GM19035 (cell line): ENCODE data around the gene LIMCH1.
"Not testable (repeated sequence)": the region's sequence is repeated elsewhere in the genome, so short reads cannot be mapped to it uniquely, and the experiment has no call there.

Experiments
- ATAC-seq: cut with Tn5 transposase; IDR thresholded peaks from one replicate; pipeline ENCODE4 v1.9.1; 2021; ENCODE audit not compliant: unreplicated experiment

Gene LIMCH1

DNA sequence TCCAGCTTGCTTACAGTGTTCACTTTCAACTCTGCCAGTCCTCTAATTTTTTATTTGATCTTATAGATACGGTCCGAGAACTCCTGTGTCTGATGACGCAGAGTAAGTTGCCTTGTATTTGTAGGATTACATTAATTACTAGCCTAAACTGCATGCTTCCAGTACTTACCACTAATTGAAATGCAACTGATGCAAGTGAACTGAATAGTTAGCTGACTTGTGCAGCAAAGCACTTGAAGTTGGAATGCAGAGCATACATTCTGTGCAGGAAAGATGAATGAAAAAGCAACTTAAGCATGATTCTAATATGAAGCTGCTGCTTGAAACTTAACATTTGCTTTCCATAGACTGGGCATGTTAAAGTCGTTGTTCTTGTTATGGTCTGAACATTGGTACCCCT lies 100.9 kb downstream of the LIMCH1 start:
- no peak for ATAC-seq

DNA sequence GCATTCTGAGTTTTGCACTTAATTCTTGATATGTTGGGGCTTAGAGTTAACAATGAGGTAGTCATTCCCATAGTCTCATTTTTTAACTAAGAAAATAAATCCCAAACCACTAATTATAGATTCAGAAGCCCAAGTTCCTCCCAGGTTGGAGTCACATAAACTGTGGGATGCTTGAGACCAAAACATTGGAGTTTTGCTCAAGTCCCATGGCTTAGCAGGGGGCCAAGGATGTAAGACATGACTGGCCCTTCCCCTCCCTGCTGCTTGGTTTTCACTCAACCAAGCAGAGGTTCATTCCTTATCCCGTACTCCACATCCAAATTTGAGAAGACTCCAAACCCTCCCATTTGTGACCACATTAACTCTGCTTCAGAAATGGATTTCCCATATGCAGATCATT lies 101.3 kb downstream of the LIMCH1 start:
- no peak for ATAC-seq

DNA sequence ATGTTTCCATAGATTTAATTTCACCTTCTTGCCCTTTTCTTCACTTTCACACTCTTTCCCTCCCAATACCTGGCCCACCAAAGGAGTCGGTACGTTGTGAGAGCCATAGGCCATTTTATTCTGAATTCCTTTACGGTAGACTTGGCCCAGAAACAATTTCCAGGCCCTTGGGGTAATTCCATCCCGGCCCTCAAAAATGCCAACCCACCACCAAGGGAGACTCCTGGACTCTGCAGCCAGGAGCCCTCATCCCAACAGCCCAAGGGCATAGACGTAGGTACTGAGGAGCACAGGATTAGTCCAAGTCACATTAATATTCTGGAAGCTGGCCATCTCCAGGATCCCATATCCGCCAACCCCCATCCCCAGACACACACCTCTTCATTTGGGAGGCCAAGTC lies 102.9 kb downstream of the LIMCH1 start:
- no peak for ATAC-seq

DNA sequence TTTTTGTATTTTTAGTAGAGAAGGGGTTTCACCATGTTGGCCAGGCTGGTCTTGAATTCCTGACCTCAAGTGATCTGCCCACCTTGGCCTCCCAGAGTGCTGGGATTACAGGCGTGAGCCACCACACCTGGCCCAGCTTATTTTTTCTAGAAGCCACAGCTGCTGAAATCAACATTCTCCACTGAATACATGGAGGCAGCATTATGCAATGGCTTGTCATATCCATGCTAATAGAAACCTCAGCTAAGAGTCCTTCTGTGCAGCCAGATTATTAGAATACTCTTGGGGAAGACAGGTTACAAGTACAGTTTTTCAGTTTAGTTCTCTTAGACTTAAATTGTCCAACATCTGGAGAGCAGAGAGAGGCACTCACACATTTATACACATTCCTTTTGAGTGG lies 104.8 kb downstream of the LIMCH1 start:
- not testable (repeated sequence) for ATAC-seq

DNA sequence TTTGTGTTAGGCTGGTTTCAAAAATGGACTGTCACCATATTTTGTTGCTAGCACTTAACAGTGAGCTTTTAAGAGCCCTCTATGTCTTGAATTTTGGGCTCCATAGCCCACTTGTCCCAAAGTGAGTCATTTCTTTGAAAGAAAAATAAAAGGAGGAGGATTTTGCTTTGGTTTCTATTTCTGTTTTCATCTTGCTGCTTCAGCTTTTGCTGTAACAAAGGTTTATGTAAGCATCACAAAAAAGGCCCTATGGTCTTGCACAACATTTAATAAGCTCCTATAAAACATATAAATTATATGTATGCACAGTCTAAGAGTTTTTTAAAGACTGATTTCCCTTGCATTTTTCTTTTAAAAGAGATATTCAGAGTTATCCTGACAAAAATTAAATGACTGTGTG lies 105.4 kb downstream of the LIMCH1 start:
- ATAC-seq, result no peak

DNA sequence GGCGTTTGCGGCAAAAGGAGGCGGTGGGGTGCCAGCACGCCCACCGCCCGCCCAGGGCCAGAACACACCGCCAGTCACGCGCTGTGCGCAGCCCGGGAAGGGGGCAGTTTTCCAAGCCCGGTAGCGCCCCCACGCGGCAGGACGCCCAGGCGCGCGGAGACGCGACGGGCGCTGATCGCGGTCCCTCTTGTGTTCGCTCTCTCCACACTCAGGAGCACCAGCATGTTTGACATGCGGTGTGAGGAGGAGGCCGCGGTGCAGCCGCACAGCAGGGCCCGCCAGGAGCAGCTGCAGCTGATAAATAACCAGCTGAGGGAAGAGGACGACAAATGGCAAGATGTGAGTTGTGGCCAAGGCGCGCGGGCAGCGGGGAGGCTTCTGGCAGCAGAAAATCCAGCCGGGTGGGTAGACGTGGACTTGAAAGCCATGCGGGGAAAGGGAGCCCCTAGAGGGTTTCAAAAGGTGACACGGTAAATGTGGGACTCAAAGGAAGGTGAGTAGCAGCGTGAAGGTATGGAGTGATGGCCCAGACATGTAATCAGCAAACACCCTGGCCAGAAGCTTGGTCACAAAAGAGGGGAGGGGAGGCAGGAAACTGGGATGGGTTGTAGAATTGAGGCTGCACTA lies 106.4 kb downstream of the LIMCH1 start:
- ATAC-seq, result no peak

DNA sequence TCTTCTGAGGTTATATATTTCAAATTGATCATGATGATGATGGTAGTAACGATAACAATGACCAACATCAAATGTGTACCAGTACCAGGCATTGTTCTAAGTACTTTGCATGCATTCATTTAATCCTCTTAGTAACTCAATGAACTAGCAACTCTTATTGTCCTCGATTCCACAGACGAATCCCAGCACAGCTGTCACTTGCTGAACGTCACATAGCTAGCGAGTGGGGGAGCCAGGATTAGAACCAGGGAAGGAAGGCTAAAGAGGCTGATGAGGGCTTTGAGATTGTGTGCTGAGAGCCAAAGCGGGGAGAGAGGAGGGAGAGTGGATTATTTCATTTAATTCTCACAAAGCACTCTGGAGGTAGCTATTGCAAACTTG lies 106.9 kb downstream of the LIMCH1 start:
- no peak for ATAC-seq

DNA sequence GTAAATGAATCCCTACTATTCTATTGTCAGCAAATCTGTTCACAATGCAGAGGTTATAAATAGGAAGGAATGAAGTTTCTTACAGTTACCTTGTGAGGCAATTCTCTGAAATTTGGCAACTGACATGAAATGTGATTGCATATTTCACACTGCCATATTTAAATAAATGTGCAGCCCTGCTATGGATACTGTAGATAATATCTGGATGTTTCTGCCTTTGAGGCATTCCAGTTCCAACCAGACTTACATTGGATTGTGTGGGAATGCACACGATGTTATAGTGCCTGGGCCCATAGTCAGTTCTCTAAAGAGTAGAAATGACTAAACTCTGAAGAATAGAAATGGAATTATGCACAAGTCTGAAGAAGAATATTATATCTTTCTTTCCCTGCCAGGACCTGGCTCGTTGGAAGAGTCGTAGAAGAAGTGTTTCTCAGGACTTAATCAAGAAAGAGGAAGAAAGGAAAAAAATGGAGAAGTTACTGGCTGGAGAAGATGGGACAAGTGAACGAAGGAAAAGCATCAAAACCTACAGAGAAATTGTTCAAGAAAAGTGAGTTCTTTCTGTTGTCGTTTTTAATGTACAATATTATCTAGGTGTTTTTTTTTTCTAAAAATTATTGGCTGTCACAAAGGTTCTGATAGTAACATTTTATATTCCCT lies 107.9 kb downstream of the LIMCH1 start:
- no peak for ATAC-seq

DNA sequence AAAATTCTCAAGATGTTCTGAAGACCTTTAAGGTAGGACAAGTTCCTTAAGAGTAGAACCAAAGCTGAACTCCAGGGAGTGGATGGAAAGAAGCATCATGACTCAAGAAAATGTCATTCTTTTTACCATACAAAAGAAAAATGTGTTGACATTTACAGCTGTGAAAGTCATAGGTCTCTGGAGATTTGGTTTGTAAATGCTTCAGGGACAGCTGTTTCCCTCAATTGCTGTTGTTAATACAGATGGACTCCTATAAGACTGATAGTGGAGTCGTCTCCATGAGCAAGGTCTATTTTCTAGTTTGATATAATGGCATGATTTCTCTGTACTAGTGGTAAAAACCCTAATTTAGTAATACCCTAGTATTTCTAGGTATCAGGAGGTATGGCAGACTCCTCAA lies 108.9 kb downstream of the LIMCH1 start:
- ATAC-seq, result no peak

DNA sequence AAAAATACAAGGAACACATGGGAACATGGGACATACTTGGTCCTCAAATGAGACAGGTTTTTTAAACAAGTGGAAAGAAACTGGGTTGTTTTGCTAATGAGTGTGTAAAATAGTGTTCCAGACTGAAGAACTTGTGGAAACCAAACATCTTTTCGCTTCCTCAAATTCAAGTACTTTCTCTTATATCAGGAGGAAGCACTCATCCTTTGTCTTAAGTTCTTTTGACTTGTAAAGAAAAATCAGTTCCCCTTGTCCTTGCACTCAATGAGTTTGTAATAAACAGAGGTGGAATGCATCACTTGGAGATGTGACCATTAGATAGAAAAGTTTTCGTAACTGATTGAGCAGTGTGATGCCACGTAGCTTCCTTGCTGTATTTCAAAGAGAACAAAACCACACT lies 109.4 kb downstream of the LIMCH1 start:
- no peak for ATAC-seq

DNA sequence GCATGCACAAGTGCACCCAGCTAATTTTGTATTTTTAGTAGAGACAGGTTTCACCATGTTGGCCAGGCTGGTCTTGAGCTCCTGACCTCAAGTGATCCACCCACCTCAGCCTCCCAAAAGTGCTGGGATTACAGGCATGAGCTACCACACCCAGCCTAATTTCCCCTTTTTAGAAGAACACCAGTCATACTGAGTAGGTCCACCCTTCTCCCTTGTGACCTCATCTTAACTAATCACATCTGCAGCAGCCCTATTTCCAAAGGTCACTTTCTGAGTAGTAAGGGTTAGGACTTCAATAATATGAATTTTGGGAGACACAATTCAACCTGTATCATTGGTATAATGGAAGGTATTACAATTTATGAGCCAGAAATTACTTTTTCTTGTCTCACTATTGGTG lies 113.2 kb downstream of the LIMCH1 start:
- not testable (repeated sequence) for ATAC-seq

DNA sequence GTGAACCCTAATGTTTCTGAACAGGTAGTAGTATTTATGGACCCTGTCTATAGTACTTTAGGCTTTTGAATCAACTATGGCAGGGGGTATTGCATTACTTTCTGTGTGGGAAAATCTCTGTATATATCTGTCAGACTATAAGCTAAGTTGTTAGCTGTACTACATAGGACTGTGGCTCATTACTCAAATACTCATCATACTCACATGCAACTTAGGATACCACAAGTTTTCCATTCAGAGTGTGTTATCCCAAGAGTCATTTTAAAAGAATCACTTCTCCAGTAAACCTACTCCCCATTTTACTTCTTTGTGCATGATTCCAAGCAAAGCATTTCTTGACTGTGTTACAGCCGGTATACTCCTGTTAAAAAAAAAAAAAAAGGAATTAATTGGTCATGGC lies 115.0 kb downstream of the LIMCH1 start:
- no peak for ATAC-seq

DNA sequence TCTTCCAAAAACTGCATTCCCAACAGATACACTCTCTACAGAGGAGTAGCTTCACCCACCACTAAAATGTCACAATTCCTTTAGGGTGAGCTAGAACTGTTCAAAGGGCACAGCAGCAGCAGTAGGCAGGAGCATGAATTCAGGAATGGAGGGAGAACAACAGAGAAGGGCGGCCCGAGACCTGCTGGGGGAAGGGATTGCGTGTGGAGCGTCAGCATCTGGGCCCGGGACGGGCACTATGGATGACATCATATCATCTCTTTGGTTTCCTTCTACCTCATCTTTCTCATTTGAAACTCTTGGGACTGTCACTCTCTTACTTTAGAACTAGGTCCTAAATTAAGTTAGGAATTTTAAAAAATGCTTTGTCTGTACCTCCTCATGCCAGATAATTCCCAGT lies 115.6 kb downstream of the LIMCH1 start:
- no peak for ATAC-seq

DNA sequence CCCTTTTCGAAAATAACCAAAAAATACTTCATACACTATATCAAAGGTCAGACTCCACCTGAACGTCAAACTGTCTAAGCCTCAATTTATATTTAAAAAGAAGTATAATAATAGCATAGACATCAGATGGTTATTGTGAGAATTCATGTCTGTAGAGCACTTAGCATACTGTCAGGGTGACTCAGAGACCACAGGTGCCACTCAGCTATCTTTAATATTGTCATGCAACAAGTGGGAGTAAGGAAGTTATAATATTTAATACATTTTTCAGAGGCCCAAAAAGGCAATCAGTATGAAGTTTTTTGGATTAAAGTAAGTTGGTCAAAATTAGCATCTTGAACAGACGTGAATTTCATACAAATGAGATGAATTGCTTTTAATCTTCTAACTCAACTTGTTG lies 117.2 kb downstream of the LIMCH1 start:
- no peak for ATAC-seq

DNA sequence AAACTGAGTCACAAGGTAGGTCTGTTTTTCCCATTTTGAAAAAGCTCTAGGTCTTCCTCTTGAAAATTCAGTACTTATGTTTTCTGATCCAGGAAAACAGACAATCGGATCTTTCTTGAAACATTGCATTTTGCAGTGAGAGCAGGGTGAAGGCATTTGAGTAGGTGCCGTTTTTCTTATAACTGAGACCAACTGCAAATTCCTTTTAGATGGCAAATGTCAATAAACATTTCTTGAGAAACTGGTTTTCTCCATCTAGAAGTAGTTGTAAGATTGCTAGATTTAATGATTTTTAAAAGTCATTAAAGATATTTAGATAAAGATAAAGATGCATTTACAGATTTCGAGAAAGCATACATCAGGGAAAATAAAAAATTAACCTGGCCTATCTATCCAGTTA lies 118.1 kb downstream of the LIMCH1 start:
- ATAC-seq, result no peak

DNA sequence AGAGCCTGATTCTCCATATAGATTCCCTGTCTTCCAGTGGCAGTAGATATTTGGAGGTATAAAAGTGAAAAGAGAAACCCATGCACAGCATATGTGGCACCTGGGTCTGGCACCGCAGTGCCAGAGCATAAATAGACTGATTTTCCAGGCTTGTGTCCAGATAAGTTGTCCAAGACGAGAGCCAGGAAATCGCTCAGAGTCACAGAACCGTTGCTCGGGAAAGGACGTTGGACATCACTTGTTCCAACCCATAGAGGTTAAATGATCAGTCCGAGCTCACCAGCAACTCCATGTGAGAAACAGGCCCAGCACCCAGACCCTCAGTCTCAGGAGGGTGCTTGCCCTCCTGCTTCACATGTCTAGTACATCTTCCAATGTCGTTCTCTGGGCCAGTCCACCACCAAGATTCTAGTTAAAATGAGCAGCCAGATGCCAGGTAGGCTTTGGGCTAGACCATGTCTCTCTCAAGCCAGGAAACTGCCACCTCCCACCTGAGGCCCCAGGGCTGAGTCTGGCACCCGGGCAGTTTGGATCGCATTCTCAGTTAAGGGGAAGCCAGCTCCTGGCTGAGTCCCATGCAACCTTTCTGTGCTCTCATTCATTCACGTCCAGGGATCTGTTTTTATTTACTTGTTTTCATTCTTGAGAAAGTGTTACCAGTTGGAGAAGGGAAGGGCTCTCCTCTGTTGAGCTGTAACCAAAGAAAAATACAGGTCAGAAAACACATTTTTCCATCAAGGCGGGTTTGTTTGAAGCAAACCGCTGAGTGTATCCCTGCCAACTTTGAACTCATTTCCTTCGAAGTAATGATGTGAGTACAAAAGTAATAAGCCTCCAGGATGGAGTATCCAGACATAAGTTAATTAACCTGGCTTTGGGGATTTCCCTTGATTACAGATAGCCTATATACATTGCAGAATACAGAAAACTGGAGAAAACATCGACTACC lies 118.9 kb downstream of the LIMCH1 start:
- no peak for ATAC-seq

DNA sequence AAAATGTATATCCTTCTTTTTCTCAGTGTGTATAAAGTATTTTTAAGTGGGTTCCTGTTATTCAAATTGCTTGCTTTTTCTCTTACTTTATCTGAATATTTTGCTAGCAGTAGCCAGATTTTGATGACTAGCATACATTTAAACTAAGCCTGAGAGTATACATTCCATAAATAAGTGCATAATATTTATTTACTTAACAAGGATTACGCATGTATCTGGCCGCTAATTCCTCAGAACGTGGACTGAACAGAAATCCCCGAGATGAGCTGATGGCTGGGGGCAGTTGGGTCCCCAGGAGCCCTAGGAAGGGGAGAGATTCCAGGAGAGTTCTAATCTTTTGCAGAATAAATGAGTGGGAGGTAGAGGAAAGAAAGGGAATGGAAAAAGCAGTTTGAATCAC lies 119.6 kb downstream of the LIMCH1 start:
- no peak for ATAC-seq

DNA sequence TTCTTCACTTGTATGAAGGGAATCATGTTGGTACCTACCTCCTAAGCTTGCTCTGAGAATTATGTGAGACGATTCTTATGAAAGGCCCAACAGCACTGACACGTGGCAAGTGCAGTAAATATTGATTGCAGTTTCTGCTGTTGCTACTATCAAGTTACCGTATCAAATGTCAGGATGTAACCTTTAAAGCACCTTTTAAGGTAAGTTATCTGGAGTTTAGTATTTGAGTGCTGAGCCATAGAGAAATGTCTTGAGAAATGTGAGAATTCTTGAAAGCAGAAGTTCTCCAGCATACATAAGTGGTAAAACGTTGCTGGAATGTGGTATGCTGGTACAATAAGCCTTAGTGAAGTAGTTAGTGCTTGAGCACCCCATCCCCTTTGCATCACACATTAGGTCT lies 120.2 kb downstream of the LIMCH1 start:
- ATAC-seq, result no peak

DNA sequence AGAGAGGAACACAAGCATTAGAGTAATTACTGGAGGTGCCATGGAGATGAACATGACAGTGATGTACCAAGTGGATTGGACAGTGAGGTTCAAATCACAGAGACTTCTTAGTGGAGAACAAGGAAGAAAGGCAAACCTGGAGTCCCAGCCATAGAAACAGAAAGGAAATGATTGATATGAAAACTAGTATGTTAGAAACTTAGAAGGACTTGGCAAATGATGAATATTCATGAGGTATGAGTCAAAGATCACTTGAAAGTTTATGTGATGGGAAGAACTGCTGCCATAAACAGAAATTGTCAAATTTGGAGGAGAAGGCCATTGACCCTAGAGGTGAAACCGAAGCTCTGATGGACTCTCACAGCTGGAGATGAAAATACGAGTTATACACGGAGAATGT lies 122.4 kb downstream of the LIMCH1 start:
- ATAC-seq, result no peak

DNA sequence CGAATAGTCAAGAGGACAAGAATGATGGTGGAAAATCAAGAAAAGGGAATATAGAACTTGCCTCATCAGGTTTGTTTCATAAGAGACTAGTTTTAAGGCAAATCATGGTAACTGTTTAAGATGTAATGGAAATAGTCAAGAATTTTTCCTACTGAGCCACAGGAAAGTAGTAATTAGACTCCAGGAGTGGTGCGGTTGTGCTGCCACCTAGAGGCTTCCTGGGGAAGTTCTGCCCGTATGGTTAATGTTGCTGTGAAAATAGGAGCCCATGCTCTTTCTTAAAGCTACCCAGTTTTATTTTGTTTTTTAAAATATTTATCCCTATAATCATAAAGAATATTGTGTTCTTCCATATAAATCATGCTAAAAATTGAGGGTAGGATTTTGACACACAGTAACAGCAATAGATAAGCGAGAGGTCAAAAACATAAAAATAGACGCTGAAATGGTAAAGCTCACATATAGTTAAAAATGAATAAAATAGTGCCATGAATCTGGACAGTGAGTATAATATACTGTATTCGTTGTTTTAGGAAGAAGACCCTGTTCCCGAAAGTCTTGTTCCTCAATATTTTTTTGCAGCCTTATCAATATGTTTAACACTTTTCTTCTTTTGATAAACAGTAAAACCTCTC lies 123.6 kb downstream of the LIMCH1 start:
- ATAC-seq, result no peak

DNA sequence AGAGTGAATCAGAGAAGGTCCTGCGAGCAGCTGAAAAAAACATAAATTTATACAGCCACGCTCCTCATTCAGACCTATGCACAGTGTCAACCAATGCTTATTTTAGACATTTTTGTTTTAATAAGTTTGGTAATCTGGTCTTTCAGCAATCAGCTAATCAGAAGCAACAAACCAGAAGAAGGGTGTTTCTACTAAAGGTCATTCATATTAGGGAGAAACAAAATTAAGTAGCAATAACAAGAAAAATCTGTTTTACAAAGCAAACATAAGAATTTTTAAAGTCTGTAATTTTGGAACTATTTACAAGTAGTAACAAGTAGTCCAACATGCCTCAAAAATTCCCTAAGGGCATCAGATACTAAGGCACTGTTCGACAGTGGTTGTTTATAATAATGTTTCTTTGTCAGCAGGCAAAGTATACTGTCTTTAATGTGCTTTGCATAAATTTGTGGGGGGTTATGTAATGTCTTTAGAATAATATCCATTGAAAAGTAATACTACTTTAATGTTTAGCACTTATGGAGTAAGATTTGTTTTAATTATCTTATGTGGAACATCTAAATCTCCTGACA lies 127.8 kb downstream of the LIMCH1 start:
- no peak for ATAC-seq
